GM06990 (cell line): ENCODE measurements around the gene DENND1A.

Experiments
- DNase-seq: peaks from one replicate; pipeline ENCODE4 v3.0.0-alpha.2; 2011; ENCODE audit not compliant: insufficient read length; ENCODE audit errors: extremely low read depth
- H3K27me3 ChIP-seq: replicated peaks from 2 replicates; pipeline ENCODE4 v1.6.0; 2011; ENCODE audit warnings: low read length; ENCODE audit not compliant: control insufficient read depth, insufficient read depth
- H3K36me3 ChIP-seq: 2 replicates; pipeline ENCODE4 v1.5.1; 2011; ENCODE audit warnings: low read length; ENCODE audit not compliant: control insufficient read depth, insufficient read depth
- H3K4me3 ChIP-seq: replicated peaks from 2 replicates; pipeline ENCODE4 v1.5.1; 2011; ENCODE audit warnings: low read depth, mild to moderate bottlenecking, control low read depth, low read length
- TF ChIP-seq, protein P1 (sequence below): IDR thresholded peaks from 2 replicates; pipeline ENCODE4 v1.5.1; 2011; ENCODE audit warnings: low read length, control low read depth, mild to moderate bottlenecking, inconsistent platforms; ENCODE audit not compliant: insufficient read depth, poor library complexity, severe bottlenecking

The DENND1A gene

DNA sequence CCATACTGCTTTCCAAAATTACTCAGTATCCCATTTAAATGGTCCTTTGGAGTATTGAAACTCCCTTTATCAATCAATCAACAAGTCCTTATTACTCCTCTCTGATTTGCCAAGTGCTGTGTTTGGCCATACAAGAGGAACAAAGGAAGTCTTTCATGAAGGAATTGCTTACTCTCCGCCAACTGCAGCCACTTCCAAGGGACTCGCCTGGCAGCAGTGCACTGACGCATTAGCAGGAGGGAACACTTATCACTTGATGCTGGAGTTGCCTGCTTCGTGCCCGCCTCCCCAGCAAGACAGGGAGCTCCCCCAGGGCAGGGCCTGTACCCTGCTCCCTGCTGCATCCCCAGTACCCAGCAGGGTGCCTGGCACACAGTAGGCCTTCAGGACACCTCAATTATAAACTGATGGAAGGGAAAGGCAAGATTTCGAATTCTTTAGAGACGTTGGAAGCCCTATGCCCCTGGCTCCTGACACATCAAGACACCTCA is 476.1 kb downstream of the DENND1A start:
- Histone ChIP-seq H3K4me3 (no peak overlapping the region), H3K27me3 (no peaks in the 10 kb centered on the region), H3K36me3 (peaks cover 1% of the 10 kb centered on the region)
- TF ChIP-seq, protein P1, sequence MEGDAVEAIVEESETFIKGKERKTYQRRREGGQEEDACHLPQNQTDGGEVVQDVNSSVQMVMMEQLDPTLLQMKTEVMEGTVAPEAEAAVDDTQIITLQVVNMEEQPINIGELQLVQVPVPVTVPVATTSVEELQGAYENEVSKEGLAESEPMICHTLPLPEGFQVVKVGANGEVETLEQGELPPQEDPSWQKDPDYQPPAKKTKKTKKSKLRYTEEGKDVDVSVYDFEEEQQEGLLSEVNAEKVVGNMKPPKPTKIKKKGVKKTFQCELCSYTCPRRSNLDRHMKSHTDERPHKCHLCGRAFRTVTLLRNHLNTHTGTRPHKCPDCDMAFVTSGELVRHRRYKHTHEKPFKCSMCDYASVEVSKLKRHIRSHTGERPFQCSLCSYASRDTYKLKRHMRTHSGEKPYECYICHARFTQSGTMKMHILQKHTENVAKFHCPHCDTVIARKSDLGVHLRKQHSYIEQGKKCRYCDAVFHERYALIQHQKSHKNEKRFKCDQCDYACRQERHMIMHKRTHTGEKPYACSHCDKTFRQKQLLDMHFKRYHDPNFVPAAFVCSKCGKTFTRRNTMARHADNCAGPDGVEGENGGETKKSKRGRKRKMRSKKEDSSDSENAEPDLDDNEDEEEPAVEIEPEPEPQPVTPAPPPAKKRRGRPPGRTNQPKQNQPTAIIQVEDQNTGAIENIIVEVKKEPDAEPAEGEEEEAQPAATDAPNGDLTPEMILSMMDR, result no peak
- no peak for DNase-seq

DNA sequence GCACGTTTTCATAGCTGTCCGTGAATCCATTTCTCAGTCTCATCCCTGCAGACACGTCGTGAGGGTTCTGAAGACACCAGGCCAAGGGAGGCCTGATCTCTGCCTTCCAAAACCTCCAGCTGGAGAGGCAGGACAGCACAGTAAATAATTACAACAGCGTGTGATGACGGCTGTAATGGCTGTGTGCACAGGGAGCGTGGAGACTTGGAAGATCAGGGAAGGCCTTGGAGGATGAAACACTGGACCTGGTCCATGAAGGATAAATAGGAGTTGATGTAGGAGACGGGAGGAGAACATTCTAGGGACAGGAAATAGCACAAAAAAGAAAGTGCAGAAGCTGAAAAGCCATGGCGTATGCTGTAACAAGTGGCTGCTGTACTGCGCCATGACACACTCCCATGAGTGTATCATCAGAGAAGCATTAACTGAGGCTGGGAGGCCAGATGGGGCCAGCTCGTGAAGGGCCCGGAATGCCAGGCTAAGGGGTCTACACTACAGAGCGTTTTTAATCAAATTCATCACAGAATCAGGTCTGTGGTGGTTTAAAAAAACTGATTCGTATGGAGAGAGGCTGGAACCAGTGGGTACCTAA is 476.8 kb downstream of the DENND1A start:
- no peak for DNase-seq
- TF ChIP-seq, protein P1, result no peak
- peaks cover 1% of the 10 kb centered on the region for H3K36me3 ChIP-seq

DNA sequence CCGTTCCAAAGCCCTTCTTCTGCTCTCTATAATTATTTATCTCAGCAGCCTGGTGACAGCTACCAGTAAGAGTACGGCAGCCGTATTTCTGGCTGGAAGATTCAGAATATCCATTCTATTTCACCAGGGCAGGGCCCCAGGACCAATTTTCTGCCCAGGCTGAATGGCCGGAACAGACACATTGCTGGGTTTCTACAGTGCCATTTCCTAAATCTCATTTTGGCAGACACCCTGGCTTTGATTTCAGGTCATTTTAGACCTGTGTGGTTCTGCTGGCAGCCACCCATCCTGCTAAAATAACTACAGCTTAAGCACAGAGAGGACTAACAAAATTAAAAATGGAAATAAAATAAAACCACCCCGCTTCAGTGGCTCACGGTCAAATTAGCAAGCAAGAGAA is 478.9 kb downstream of the DENND1A start:
- TF ChIP-seq, protein P1, result no peak
- Histone ChIP-seq H3K27me3 (no peaks in the 10 kb centered on the region), H3K36me3 (peaks cover 1% of the 10 kb centered on the region; the same call in 1 of the 2 replicates), H3K4me3 (no peak overlapping the region)
- DNase-seq, result no peak

More for the DNA sequence above, 476.8 kb downstream of the DENND1A start:
- Histone ChIP-seq H3K27me3 (no peaks in the 10 kb centered on the region), H3K4me3 (no peak overlapping the region)

DNA sequence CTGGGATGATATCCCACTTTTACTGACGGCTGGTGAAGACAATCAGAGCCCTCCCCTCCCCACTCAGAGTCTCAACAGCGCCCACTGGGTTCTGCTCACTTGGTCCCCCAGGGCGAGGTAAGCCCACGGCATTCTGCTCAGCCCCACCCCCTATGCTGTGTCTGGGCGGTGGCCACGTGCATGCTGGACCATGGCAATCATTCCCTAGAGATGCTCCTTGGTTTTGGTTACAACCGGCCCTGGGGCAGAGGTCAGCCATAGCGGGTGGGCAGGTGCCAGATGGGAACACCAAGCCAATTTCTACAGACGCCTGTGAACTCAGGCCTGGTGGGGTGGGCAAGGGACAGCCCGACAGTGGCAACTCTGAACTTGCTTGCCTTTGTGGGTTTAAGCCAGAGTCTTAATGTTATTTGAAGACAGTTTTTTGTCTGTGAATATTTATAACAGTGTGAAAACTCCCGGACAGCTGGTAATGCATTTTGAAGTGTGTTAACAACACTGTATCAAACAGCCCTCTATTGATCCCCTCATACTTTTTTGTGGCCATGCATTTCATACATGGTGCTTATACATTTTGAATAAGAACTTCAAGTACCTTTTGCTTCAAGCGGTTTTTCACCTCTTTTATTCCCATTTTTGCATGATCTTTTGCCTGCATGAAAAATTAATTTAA is 479.7 kb downstream of the DENND1A start:
- Histone ChIP-seq H3K27me3 (no peaks in the 10 kb centered on the region), H3K36me3 (peaks cover 1% of the 10 kb centered on the region; the same call in 1 of the 2 replicates), H3K4me3 (no peak overlapping the region)
- no peak for DNase-seq
- TF ChIP-seq, protein P1, result no peak

- TF ChIP-seq, protein P1, result no peak
- no peak for DNase-seq
- Histone ChIP-seq H3K36me3 (peaks cover 1% of the 10 kb centered on the region; the same call in 1 of the 2 replicates), H3K27me3 (no peaks in the 10 kb centered on the region), H3K4me3 (no peak overlapping the region)
Measured at GRCh38 chr9:123447934-123448646, 481.8 kb downstream of the DENND1A start.
